RWPE2 (cell line): Measurements from ENCODE around the gene MRPS25.

ENCODE experiments used
- ATAC-seq: fragments of 200-7000 bp; cut with Tn5 transposase; 3 replicates; pipeline ENCODE4 v1.9.1; 2021; ENCODE audit warnings: low read depth
- DNase-seq: peaks from one replicate; pipeline ENCODE4 v3.0.0-alpha.2; 2020; ENCODE audit warnings: low spot score
- H3K27ac ChIP-seq: fragments of 450-650 bp; 2 replicates; pipeline ENCODE4 v1.5.1; 2017; ENCODE audit warnings: mild to moderate bottlenecking; ENCODE audit not compliant: poor library complexity, severe bottlenecking
- H3K27me3 ChIP-seq: fragments of 250-450 bp; sonication (Bioruptor Pico); 2 replicates; pipeline ENCODE4 v1.5.1; 2021; ENCODE audit warnings: mild to moderate bottlenecking, moderate library complexity; ENCODE audit not compliant: insufficient read depth, poor library complexity, severe bottlenecking
- H3K36me3 ChIP-seq: fragments of 250-450 bp; sonication (Bioruptor Pico); 2 replicates; pipeline ENCODE4 v1.5.1; 2020; ENCODE audit warnings: low read depth, mild to moderate bottlenecking, moderate library complexity
- H3K4me1 ChIP-seq: fragments of 250-450 bp; sonication (Bioruptor Pico); 2 replicates; pipeline ENCODE4 v1.5.1; 2021; ENCODE audit warnings: mild to moderate bottlenecking, moderate library complexity; ENCODE audit not compliant: insufficient read depth, poor library complexity, severe bottlenecking
- H3K4me3 ChIP-seq: fragments of 250-450 bp; sonication (Bioruptor Pico); 2 replicates; pipeline ENCODE4 v1.5.1; 2021; ENCODE audit warnings: mild to moderate bottlenecking, moderate library complexity; ENCODE audit not compliant: severe bottlenecking
- H3K9me3 ChIP-seq: fragments of 250-450 bp; sonication (Bioruptor Pico); 2 replicates; pipeline ENCODE4 v1.5.1; 2021; ENCODE audit warnings: mild to moderate bottlenecking, moderate library complexity; ENCODE audit not compliant: severe bottlenecking
- TF ChIP-seq, protein P1 (sequence below): fragments of 450-650 bp; IDR thresholded peaks from one replicate; pipeline ENCODE4 v1.5.1; 2017; ENCODE audit warnings: mild to moderate bottlenecking, moderate library complexity; ENCODE audit not compliant: poor library complexity, severe bottlenecking

MRPS25 gene

DNA sequence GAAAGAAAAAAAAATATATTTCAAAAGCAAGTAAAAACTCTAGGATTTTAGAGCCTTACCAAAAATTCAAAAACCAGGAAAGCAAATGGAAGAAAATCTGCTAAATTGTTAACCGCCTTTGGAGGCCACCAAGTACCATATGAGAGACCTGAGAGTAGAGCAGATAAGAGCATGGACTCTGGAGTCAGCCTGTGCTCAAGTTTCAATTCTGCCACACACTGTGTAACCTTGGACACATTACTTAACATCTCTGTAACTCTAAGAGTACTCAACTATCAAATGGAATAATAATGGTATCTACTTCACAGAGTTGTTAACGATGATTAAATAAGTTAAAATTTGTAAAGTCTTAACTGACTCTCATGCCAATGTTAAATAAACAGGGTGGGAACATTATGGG, 21.1 kb upstream of the MRPS25 start:
- ATAC-seq (no peak), DNase-seq (no peak)
- Histone ChIP-seq H3K36me3 (peaks cover 80% of the 10 kb centered on the region), H3K9me3 (no peaks in the 10 kb centered on the region), H3K27me3 (no peaks in the 10 kb centered on the region), H3K4me1 (no peaks in the 10 kb centered on the region), H3K4me3 (no peak overlapping the region), H3K27ac (no peak overlapping the region)
- TF ChIP-seq, protein P1, sequence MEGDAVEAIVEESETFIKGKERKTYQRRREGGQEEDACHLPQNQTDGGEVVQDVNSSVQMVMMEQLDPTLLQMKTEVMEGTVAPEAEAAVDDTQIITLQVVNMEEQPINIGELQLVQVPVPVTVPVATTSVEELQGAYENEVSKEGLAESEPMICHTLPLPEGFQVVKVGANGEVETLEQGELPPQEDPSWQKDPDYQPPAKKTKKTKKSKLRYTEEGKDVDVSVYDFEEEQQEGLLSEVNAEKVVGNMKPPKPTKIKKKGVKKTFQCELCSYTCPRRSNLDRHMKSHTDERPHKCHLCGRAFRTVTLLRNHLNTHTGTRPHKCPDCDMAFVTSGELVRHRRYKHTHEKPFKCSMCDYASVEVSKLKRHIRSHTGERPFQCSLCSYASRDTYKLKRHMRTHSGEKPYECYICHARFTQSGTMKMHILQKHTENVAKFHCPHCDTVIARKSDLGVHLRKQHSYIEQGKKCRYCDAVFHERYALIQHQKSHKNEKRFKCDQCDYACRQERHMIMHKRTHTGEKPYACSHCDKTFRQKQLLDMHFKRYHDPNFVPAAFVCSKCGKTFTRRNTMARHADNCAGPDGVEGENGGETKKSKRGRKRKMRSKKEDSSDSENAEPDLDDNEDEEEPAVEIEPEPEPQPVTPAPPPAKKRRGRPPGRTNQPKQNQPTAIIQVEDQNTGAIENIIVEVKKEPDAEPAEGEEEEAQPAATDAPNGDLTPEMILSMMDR: no peak

DNA sequence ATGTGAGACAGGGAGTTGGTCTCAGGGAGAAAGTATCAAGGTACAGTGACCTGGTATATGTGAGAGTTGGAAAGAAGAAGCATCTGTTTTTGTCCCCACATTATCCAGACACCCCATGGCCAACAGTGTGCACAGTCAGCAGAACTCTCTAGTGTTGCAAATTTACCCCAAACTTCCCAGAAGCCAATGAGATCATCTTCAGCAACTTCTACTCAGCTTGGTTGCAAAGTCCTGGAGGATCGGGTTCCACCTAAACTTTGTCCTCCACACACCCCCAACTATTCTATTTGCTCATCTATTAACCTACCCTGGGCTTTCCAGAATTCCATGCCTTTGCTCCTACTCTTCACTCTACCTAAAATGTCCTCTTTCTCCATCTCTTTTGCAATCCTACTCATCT, 18.1 kb upstream of the MRPS25 start:
- Histone ChIP-seq H3K4me3 (no peak overlapping the region), H3K4me1 (no peaks in the 10 kb centered on the region), H3K36me3 (peaks cover 85% of the 10 kb centered on the region), H3K27me3 (no peaks in the 10 kb centered on the region), H3K9me3 (no peaks in the 10 kb centered on the region), H3K27ac (no peak overlapping the region)
- TF ChIP-seq, protein P1: no peak
- ATAC-seq (no peak), DNase-seq (no peak)

DNA sequence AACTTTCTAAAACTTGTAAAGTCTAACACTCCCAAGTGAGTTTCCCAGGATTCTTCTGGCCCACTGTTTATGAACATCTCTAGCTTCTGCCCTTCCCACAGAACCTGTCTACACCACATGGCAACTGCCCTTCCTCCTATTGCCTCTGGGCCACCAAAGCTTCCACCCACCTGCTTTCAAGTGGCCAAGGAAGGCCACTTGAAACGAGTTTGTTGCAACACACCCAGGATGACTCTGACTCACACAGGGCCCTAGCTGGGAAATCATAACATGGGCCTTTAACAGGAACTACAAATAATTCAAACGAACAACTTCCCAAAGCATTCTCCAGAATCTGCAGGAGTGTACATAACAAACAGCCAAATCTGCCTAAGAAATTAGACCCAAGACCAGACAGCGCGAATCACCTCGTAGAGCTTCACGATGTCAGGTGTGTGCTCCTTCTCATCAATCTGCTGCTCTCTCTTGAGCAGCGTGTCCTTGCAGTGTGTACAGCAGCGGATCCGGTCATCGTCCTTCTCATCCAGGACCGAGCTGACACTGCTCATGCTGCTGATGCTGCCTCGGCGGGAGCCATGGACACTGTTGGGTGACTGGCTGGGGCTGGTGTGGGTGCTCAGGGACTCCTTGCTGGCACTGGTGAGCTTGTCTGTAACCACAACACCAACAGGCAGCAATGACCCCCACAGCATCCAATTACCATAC, 17.0 kb upstream of the MRPS25 start:
- no peaks in the 10 kb centered on the region for H3K4me1 ChIP-seq
- TF ChIP-seq, protein P1: no peak
- no peak overlapping the region for H3K4me3 ChIP-seq
- ATAC-seq (no peak), DNase-seq (no peak)
- H3K27me3 ChIP-seq: no peaks in the 10 kb centered on the region
- no peaks in the 10 kb centered on the region for H3K9me3 ChIP-seq
- no peak overlapping the region for H3K27ac ChIP-seq
- peaks cover 86% of the 10 kb centered on the region for H3K36me3 ChIP-seq

DNA sequence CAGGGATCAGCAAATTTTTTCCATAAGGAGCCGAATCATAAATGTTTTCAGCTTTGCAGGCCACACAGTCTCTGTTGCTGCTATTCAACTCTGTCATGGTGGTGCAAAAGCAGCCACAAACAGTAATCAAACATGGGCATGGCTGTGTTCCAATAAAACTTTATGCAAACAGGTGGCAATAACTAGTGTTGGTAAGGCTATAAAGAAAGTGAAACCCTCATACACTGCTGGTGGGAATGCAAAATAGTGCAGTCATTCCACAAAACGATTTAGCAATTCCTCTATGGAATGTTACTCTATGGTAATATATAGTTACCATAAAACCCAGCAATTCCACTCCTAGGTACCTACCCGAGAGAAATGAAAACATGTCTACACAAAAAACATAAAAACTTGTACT, 14.0 kb upstream of the MRPS25 start:
- H3K4me3 ChIP-seq: no peak overlapping the region
- H3K9me3 ChIP-seq: no peaks in the 10 kb centered on the region
- H3K27ac ChIP-seq: no peak overlapping the region
- peaks cover 84% of the 10 kb centered on the region for H3K36me3 ChIP-seq
- ATAC-seq (no peak), DNase-seq (no peak)
- H3K27me3 ChIP-seq: no peaks in the 10 kb centered on the region
- H3K4me1 ChIP-seq: no peaks in the 10 kb centered on the region
- TF ChIP-seq, protein P1: no peak

DNA sequence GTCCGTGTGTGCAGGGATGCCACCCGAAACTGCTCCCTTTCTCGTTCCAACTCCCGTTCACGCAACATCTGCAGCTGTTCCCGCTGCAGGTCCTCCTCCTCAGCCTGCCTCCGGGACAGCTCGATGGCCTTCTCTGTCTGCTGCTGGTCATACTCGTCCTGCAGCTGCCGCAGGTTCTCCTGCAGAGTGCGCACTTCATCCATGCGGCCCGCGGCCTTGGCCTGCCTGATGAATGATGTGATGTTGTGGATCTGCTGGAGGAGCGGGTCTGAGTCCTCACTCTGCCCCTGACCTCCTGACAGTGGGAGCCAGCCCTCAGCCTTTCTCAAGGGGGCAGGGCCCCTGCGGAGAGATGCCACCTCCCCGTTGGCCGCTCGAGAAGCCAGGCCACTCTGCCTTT, 9.4 kb upstream of the MRPS25 start:
- TF ChIP-seq, protein P1: no peak
- peaks cover 73% of the 10 kb centered on the region for H3K36me3 ChIP-seq
- H3K27ac ChIP-seq: no peak overlapping the region
- ATAC-seq (no peak), DNase-seq (no peak)
- H3K4me3 ChIP-seq: no peak overlapping the region
- H3K27me3 ChIP-seq: no peaks in the 10 kb centered on the region
- H3K4me1 ChIP-seq: no peaks in the 10 kb centered on the region
- H3K9me3 ChIP-seq: no peaks in the 10 kb centered on the region
